Stimulated activated CD4-positive, alpha-beta T cell treated with anti-CD3 and anti-CD28 coated beads, TNF-alpha, amount 100 ng/mL, for 1 hour (primary cell): ENCODE data around the gene KASH5.

Experiments
- DNase-seq, 3 donors: peaks; one replicate each; pipeline ENCODE4 v3.0.0-alpha.2; 2020; ENCODE audit warnings: low read depth in 3 of 3, low spot score in 1 of 3

Gene KASH5

GRCh38 chr19:49393881-49394280 lies 5.8 kb downstream of the KASH5 start:
- DNase-seq, result no peak

DNA sequence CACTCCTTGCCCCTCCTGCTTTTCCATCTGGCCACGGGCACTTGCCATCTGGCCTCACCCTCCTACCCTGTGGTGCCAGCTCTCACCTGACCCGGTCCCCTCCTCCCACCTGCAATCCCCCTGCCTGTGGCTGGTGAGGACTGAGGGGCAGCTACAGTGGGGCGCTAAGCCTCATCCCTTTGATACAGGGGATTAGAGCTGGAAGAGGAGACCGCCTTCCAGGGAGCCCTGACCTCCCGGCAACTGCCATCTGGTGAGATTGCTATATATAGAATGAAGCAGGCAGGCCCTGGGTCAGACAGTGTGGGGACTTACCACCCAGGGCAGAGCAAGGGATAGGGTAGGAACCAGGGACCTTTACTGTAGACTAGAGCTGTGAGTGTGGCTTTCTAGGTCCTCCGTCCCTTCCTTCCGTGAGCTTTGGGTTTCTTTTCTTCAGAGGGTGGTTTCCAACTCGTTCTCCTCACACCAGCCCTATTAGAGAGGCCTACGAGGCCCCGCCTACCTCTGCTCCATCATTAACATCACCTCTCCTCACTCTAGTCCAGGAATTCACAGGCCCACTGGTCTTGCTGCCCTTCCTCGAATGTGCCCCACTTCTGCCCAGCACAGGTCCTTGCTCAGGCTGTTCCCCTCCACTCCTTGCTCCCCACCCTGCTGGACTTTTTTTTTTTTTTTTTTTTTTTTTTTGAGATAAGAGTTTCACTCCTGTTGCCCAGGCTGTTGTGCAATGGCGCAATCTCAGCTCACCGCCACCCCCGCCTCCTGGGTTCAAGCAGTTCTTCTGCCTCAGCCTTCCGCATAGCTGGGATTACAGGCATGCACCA lies 7.7 kb downstream of the KASH5 start:
- DNase-seq, result no peak

GRCh38 chr19:49396738-49397505 lies 8.9 kb downstream of the KASH5 start:
- no peak for DNase-seq

GRCh38 chr19:49398001-49398615 lies 10.1 kb downstream of the KASH5 start:
- DNase-seq, result no peak

GRCh38 chr19:49398931-49399330 lies 10.9 kb downstream of the KASH5 start:
- no peak for DNase-seq

DNA sequence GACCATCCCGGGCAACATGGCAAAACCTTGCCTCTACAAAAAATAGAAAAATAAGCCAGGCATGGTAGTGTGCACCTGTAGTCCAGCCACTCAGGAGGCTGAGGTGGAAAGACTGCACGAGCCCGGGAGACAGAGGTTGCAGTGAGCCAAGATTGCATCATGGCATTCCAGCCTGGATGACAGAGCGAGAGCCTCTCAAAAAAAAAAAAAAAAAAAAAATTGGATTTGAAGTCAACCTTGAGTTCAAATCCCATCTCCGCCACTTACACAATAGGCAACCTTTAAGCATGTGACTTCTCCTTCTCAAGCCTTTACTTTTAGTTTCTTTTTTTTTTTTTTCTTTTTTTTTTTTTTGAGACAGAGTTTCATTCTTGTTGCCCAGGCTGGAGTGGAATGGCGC lies 12.0 kb downstream of the KASH5 start:
- DNase-seq, result no peak

GRCh38 chr19:49403404-49404187 lies 15.5 kb downstream of the KASH5 start:
- no peak for DNase-seq

- no peak for DNase-seq
Measured at GRCh38 chr19:49407079-49407478, 19.0 kb downstream of the KASH5 start.

DNA sequence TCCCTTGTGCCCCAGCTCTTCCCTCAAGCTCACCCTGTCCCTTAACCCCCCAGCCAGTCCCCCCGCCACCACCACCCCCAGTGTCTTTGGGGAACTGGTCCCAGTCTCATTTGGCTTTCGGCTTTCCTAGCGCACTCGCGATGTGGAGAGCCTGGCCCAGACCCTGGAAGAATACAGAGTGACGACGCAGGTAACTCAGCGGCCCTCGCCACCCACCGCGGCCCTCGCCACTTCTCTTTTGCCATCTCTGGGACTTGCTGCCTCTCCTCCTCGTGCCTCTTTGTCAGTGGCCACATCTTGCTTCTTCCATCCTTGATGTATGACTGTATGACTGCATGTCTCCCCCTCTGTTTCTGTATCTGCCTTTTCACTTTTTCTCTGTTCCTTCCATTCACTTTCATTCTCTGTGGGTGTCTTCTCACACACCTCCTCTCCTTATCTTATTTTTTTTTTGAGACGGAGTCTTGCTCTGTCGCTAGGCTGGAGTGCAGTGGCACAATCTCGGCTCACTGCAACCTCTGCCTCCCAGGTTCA lies 19.5 kb downstream of the KASH5 start:
- DNase-seq, result no peak

DNA sequence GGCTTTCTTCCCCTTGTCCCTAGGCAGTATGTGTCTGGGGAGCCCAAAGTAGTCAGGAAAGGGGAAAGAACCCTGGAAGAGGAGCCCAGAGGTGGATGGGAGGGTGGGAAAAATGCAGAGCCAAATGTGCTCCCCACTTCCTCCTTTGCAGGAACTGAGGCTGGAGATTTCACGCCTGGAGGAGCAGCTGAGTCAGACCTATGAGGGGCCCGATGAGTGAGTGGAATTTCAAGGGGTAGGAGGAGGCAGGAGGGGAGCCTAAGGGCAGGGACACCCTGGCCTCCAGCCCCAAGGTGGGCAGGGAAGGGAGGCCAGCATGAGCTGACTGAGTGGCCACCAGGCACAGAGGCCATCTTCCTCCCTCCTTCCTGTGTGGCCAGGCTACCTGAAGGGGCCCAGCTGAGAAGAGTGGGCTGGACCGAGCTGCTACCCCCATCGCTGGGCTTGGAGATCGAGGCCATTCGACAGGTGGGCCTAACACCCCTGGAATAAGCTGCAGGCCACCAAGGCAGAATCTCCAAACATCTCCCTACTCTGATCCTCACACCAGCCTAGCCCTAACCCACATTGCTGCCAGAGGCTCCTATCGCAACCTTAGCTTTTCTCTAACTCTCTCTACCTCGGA lies 20.9 kb downstream of the KASH5 start:
- no peak for DNase-seq

GRCh38 chr19:49409441-49410029 lies 21.5 kb downstream of the KASH5 start:
- no peak for DNase-seq

- DNase-seq, result no peak
Measured at GRCh38 chr19:49411681-49412326, 23.8 kb downstream of the KASH5 start.

GRCh38 chr19:49413348-49413747 lies 25.3 kb downstream of the KASH5 start:
- no peak for DNase-seq

DNA sequence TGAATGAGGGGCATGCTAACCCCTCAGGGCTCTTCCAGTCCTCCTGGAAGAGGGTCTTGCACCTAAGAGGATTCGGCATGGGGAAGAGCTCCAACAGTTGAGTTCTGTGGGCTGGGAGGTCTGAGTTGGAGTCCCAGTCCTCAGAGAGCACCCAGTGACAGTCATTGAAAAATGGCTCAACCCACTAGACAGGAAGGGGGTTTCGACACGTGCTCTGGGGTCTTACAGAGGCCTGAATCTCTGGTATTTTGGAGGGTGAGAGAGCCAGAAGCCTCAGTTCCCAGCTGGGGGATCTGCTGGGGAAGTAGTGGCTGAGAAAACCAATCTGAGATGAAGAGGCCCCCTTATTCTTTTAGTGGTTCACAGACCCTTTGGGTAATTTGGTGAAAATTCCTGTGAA lies 26.2 kb downstream of the KASH5 start:
- DNase-seq, result no peak

DNA sequence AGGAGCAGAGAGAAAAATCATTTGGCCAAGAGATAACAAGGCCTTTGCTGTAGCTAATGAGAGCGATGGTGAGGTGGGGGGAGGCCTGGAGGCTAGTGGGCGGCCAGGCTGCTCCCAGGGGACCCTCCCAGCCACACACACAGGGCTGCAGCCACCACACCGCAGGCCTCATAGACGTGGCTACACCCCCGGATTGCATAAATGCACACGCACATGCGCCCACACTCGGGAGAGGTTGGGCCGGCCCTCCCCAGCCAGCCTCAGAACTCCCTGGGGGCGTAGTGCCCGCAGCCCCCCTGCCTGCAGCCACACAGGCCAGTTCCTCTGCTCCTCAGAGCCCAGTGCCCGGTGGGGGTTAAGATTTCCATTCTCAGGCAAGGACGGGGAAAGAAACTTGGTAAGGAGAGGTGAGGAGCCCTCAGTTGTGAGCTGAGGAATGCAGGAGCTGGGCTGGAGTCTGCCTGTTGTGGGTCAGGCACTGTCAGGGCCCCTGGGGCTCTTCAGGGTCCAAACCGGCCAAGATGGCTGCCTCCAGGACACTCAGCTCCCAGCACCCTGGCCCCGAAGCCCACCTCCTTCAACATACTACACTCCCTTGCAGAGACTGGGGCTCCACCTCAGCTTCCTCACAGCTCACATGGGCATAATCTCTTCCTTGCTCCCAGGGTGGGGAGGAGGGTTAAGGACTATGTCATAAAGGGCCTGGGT lies 27.2 kb downstream of the KASH5 start:
- DNase-seq, result no peak

- no peak for DNase-seq
Measured at GRCh38 chr19:49415810-49416200, 27.8 kb downstream of the KASH5 start.

DNA sequence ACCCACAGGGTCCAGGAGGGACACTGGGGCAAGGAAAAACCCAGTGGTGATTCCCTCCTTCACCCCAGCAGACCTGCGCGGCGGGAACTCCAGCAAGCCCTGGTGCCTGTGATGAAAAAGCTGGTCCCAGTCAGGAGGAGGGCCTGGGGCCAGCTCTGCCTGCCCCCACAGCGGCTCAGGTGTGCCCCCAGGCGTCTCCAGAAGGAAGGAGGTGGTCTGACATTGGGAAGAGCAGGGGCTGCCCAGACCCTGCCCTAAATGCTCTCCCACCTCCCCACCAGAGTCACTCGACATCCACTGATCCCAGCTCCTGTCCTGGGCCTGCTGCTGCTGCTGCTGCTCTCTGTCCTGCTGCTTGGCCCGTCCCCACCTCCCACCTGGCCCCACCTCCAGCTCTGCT lies 29.0 kb downstream of the KASH5 start:
- no peak for DNase-seq

GRCh38 chr19:49418511-49418910 lies 30.5 kb downstream of the KASH5 start:
- DNase-seq, result no peak

- DNase-seq, result no peak
Measured at GRCh38 chr19:49419173-49419572, 31.1 kb downstream of the KASH5 start.
